HG03135 (cell line): Measurements from ENCODE around the gene EP300.

Source experiments
- ATAC-seq: cut with Tn5 transposase; IDR thresholded peaks from one replicate; pipeline ENCODE4 v1.9.1; 2021; ENCODE audit warnings: mild to moderate bottlenecking, moderate library complexity; ENCODE audit not compliant: unreplicated experiment

Gene EP300

GRCh38 chr22:41204066-41204465, 111.7 kb downstream of the EP300 start:
- no peak for ATAC-seq

- ATAC-seq = peak; percentile 96
Observed at GRCh38 chr22:41204992-41205900, 112.9 kb downstream of the EP300 start, which contains the start of gene L3MBTL2. Gene L3MBTL2, plus strand, starts transcription at chr22:41205312. Its CDS starts 51 bp downstream, at chr22:41205363.

- no peak for ATAC-seq
Observed at GRCh38 chr22:41206719-41207118, 114.3 kb downstream of the EP300 start.

- ATAC-seq = no peak
Observed at GRCh38 chr22:41215409-41215808, 123.0 kb downstream of the EP300 start.

- ATAC-seq = no peak
Observed at GRCh38 chr22:41215926-41216325, 123.5 kb downstream of the EP300 start.

- ATAC-seq = no peak
Observed at GRCh38 chr22:41216984-41217383, 124.6 kb downstream of the EP300 start.

GRCh38 chr22:41217553-41218157, 125.3 kb downstream of the EP300 start:
- no peak for ATAC-seq

- no peak for ATAC-seq
Observed at GRCh38 chr22:41222846-41223507, 130.6 kb downstream of the EP300 start.

GRCh38 chr22:41223535-41223934, 131.1 kb downstream of the EP300 start:
- ATAC-seq = no peak

GRCh38 chr22:41226723-41227655, 134.6 kb downstream of the EP300 start:
- no peak for ATAC-seq

- no peak for ATAC-seq
Observed at GRCh38 chr22:41229215-41229614, 136.8 kb downstream of the EP300 start.
